GM10847 (cell line): ENCODE measurements around the gene BET1L.
"Not testable (repeated sequence)": the region's sequence is repeated elsewhere in the genome, so short reads cannot be mapped to it uniquely, and the experiment has no call there.

ENCODE experiments used
- POLR2A ChIP-seq: IDR thresholded peaks from 2 replicates; pipeline ENCODE4 v1.6.1; 2011; ENCODE audit not compliant: insufficient read length; ENCODE audit errors: extremely low read depth

Gene BET1L

DNA sequence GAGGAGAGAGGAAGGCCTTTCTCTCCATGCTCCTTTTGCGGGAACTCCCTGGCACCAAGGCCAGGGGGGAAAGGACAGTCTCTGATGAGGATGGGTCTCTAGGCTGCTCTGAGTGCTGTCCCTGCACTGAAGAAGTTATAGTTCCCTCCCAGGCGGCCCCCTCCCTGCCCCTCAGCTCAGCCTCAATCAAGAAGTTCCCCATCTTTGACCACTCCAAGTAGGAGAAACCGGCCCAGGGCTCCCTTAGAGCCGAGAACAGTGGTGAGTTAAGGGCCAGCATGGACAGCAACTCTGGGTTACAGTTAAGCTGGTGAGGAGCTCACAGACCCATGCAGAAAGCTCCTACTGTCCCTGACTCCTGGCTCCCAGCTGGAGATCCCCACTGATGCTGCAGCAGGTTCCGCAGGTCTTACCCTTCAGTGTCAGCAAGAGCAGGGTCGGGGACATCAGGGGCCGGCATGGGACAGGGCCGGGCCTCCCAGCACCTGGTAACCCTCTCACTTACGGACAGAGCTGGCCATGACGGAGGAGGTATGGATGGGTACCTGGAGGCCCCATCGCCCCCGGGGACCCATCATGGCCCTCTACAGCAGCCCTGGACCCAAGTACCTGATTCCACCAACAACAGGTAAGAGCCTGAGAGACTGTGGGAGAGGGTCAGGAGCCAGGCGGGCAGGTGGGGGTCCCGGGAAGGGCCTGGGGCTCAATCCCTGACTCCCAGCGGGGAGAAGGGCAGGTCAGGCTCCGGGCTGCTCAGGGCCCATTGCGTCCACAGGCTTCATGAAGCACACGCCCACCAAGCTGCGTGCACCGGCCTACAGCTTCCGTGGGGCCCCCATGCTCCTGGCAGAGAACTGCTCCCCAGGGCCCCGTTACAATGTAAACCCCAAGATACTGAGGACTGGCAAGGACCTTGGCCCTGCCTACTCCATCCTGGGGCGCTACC lies 10.1 kb downstream of the BET1L start:
- no peak for TF ChIP-seq POLR2A

DNA sequence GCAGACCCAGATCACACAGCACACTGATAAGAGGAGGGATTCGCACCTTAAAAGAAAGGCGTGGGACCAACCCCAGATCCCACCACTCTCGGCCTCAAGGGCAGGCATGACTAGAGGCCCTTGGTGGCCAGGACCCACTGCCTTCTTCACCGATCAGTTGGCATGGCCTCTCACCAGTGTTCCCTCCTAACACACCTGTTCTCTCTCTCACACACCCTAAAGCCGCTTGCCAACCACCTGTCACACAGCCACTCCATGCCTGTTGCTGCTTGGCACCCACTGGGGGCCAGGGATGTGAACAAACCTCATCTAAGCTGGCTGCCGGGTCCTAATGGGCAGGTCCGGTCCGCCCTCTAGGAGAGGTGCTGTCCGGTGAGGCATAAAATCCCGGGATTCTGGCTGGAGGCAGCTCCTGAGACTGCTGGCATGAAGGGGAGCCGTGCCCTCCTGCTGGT lies 14.5 kb downstream of the BET1L start, which contains the start of gene SCGB1C1:
Gene SCGB1C1 (plus strand): TSS at position 405 of the 455 bp plus-strand sequence. CDS start 22 bp downstream, at position 427.
- not testable (repeated sequence) for TF ChIP-seq POLR2A
